Heart right ventricle (tissue), 16 donors: Measurements from ENCODE around the gene AZI2. TPM values are rescaled to one million over a fixed set of nuclear protein-coding genes. Genes with fewer than 3 reads are reported as not detected.

ENCODE experiments used
- ATAC-seq, 8 donors: fragments of 200-7000 bp; cut with Tn5 transposase; one replicate each; pipeline ENCODE4 v1.9.1; 2020; ENCODE audit warnings: mild to moderate bottlenecking in 8 of 8, moderate library complexity in 8 of 8, moderate number of reproducible peaks in 1 of 8
- DNase-seq, 2 donors: peaks; one replicate each; pipeline ENCODE4 v3.0.0-alpha.2; 2020
- H3K27ac ChIP-seq, 10 donors: fragments of 200-600 bp; sonication (generic) in 2 of 10; one replicate each; pipeline versions ENCODE4 v1.5.0 to v1.8.0; 2020 to 2022; ENCODE audit warnings: mild to moderate bottlenecking in 3 of 10
- H3K27me3 ChIP-seq, 7 donors: fragments of 200-600 bp; one replicate each; pipeline ENCODE4 v1.8.0; 2021 to 2022; ENCODE audit warnings: mild to moderate bottlenecking in 2 of 7
- H3K36me3 ChIP-seq, 9 donors: fragments of 200-600 bp; sonication (generic) in 1 of 9; one replicate each; pipeline versions ENCODE4 v1.5.0 to v1.8.0; 2020 to 2022; ENCODE audit warnings: mild to moderate bottlenecking in 2 of 9
- H3K4me1 ChIP-seq, 9 donors: fragments of 200-600 bp; sonication (generic) in 1 of 9; one replicate each; pipeline versions ENCODE4 v1.5.0 to v1.8.0; 2020 to 2022; ENCODE audit warnings: mild to moderate bottlenecking in 4 of 9
- H3K4me3 ChIP-seq, 10 donors: fragments of 200-600 bp; sonication (generic) in 2 of 10; one replicate each; pipeline versions ENCODE4 v1.5.0 to v1.8.0; 2020 to 2022; ENCODE audit warnings: mild to moderate bottlenecking in 7 of 10, moderate library complexity in 2 of 10
- H3K9me3 ChIP-seq, 11 donors: fragments of 200-600 bp in 10 of 11; sonication (generic) in 2 of 11; one replicate each; pipeline versions ENCODE4 v1.5.0 to v1.8.0; 2013 to 2022; ENCODE audit warnings: mild to moderate bottlenecking in 2 of 11, control low read depth in 1 of 11, moderate library complexity in 1 of 11
- WGBS, 2 donors: extraction: QIAGEN DNeasy Blood & Tissue Kit; methylation state at CpG; one replicate each; pipeline ENCODE4 v1.1.7; 2013; ENCODE audit warnings: inconsistent platforms in 1 of 2; 5-methylcytosine and 5-hydroxymethylcytosine counted together
- intact Hi-C, 10 donors: fragments of 100-400 bp; cut with DNase I; formaldehyde crosslinking; loops; one replicate each; pipeline versions ENCODE4 v1.11.1 to v1.14.2; 2022
- polyA plus RNA-seq, 2 donors: library from polyadenylated mRNA; stranded (reverse); fragments of 200-250 nt; gene quantifications; one replicate each; pipeline ENCODE4 v1.2.3, GENCODE V29; 2013
- total RNA-seq, 10 donors: library from RNA; stranded (reverse); fragmentation: NEBNext Ultra II Directional in 3 of 10; extraction: Animal tissue kit (Norgen Biotek cat#: 25700) in 3 of 10; gene quantifications; one replicate each; pipeline versions ENCODE4 v1.2.1 to v1.2.4, GENCODE V29; 2021 to 2023
- TF ChIP-seq, protein P1 (sequence below), 9 donors: fragments of 200-600 bp; sonication (generic) in 2 of 9; IDR thresholded peaks; one replicate each; pipeline versions ENCODE4 v1.5.0 to v1.8.0; 2021 to 2022; ENCODE audit warnings: antibody characterized with exemption in 9 of 9, mild to moderate bottlenecking in 5 of 9, moderate library complexity in 1 of 9
- donor health status: Arrhythmogenic right ventricular cardiomyopathy.
- donor health status: ischemic (EF 13 %, LVEDD 7.1; RV severe dilation, severe dysfunction).
- donor health status: healthy with polysubstance abuse.
- donor health status: DM: no; HTN: yes; CAD: no.
- donor health status: DM: no; HTN: no; CAD: no.
- donor health status: ischemic (EF 25% LVEDD 6.9; RV normal size, moderate dysfunction).
- donor health status: ischemic (EF 25% LVEDD 5.7; RV mildly dilated, moderate dysfunction).
- donor health status: healthy.
- donor health status: DM: yes; HTN: yes; CAD: no.
- donor health status: Ischemic cardiomyopathy.
- donor health status: ischemic (EF 35%, LVEDD 5.7; RV mildly dilated, moderate dysfunction).
- donor health status: nonischemic (EF 11% LVEDD 7.7; RV severe dilation, severe dysfunction).
- donor health status: DM: yes; HTN: yes; CAD: no.
- donor health status: PGD.
- donor health status: ischemic (EF 29% LVEDD 5.4; RV normal size, mild dysfunction).
- donor health status: nonischemic (EF 23%, LVEDD 6.1; RV moderate dilation, normal function).

Gene AZI2
- total and polyA plus RNA-seq, 12 donors, result 19.6 to 42.8 (median 35.0) TPM

DNA sequence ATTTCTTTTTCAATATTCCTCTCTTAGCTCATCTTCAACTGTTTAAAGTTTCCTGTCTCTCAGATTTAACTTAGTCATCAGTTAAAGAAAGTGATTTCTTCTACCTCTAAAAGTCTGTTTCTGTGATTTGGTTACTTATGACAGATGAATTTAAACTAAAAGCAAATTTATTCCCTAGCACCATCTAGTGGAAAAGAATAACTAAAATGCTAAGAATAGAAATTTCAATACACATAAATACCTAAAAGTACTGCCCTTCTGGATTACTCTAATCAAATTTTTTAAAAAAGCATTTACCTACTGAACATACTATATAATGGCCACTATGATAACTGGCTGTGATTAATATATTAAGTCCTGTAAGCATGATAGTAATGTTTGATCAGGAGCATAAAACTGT, 14.1 kb downstream of the AZI2 start:
- H3K36me3 ChIP-seq, result peaks cover 0 to 95% (median 31%) of the 10 kb centered on the region in 9 donors
- TF ChIP-seq, protein P1, sequence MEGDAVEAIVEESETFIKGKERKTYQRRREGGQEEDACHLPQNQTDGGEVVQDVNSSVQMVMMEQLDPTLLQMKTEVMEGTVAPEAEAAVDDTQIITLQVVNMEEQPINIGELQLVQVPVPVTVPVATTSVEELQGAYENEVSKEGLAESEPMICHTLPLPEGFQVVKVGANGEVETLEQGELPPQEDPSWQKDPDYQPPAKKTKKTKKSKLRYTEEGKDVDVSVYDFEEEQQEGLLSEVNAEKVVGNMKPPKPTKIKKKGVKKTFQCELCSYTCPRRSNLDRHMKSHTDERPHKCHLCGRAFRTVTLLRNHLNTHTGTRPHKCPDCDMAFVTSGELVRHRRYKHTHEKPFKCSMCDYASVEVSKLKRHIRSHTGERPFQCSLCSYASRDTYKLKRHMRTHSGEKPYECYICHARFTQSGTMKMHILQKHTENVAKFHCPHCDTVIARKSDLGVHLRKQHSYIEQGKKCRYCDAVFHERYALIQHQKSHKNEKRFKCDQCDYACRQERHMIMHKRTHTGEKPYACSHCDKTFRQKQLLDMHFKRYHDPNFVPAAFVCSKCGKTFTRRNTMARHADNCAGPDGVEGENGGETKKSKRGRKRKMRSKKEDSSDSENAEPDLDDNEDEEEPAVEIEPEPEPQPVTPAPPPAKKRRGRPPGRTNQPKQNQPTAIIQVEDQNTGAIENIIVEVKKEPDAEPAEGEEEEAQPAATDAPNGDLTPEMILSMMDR (IDR thresholded peaks at IDR 0.05), result peak in 5 of 9 donors; percentile 24 to 43 (median 28)
- DNase-seq, result no peak

DNA sequence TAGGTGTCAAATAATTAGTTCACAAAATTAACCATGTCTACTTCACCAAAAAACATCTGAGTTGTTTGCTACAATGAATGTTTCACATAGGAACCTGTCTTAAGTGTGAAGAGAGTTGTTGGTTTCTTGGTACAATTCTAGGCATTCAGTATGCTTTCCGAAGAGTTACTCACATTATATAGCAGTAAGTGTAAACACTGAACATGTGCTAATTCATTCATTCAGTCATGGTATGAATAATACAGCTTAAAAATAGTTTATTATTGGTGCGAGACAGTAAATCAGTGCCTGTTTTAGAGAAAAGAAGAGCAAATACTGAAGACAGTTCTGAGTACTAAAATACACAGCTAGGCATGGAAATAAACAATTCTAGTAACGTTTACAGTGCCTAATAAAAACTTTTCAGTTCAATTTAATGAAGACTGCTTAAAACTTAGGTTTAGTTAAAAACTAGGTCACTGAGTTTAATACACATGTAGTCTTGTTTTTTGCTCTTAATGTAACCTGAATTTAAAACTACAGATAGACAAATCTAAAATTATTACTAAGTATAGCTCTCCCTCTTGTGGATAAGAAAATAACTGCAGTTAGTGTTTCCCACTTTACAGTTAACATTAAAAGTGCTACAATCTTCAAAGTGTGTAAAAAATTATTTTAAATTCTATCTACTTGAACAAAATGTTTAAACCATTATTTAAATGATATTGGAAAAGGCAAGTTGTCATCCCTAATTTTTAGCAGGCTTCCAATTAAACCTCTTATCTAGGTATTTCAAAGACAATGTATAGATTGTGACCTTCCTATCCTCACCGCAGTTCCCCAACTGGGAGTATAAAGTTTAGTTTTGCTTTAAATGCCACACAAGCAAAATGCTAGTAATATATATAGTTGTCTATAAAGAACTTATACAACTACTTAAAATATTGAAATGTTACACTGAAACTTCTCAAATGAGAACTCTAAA, 20.2 kb downstream of the AZI2 start:
- DNase-seq (no peak), ATAC-seq (peak in 2 of 8 donors; percentile 29 to 52)
- WGBS, 2 donors, result 80 to 85% methylated on average over 4 of the region's 4 CpGs
- no peaks in the 10 kb centered on the region for H3K9me3 ChIP-seq
- H3K36me3 ChIP-seq, result peaks cover 0 to 80% (median 15%) of the 10 kb centered on the region in 9 donors
- H3K27ac ChIP-seq, result no peak overlapping the region
- H3K27me3 ChIP-seq, result no peaks in the 10 kb centered on the region
- intact Hi-C loops, result loop anchor here in 8 of 10 donors (2.0 to 10.0 kb wide), 6 partner anchors 384 to 1014 kb away; no protein-coding TSS in a partner anchor
- TF ChIP-seq, protein P1 (IDR thresholded peaks at IDR 0.05), result peak; percentile 51 to 86 (median 77)
- H3K4me1 ChIP-seq, result peaks cover 0 to 9% (median 0%) of the 10 kb centered on the region in 9 donors
- no peak overlapping the region for H3K4me3 ChIP-seq

More for the DNA sequence above, 14.1 kb downstream of the AZI2 start:
- intact Hi-C loops, result no loop called here
- H3K4me1 ChIP-seq, result no peaks in the 10 kb centered on the region
- H3K27ac ChIP-seq, result no peak overlapping the region
- no peak overlapping the region for H3K4me3 ChIP-seq
- no peaks in the 10 kb centered on the region for H3K27me3 ChIP-seq
- no peaks in the 10 kb centered on the region for H3K9me3 ChIP-seq
- no peak for ATAC-seq

DNA sequence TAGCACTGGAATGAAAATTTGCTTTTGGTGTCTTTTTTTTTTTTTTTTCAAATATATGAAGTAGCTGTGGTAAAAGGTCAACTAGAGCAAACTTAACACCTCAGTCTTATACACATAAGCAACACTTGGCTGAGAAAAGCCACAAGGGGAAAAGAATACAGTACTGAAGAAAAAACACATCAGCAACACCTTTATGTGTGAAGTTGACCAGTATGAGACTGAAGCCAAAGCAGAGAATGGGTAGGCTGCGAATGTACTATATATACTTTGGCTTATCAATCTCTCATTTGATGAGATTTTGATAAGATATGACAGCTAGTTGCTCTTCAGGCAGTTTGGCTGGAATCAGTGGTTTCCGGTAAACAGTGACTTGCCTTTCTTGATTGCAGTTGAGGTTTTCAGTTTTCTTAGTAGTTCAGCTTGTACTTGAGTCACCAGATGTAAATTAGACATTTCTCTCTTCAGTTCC, 22.1 kb downstream of the AZI2 start:
- H3K4me3 ChIP-seq, result no peak overlapping the region
- H3K27me3 ChIP-seq, result no peaks in the 10 kb centered on the region
- intact Hi-C loops, result loop anchor here in 5 of 10 donors (2.0 to 10.0 kb wide), 5 partner anchors 382 to 1012 kb away; no protein-coding TSS in a partner anchor
- TF ChIP-seq, protein P1 (IDR thresholded peaks at IDR 0.05), result no peak
- peak in 2 of 8 donors; percentile 29 to 44 for ATAC-seq
- no peaks in the 10 kb centered on the region for H3K9me3 ChIP-seq
- peaks cover 0 to 9% (median 0%) of the 10 kb centered on the region in 9 donors for H3K4me1 ChIP-seq
- H3K36me3 ChIP-seq, result peaks cover 0 to 80% (median 19%) of the 10 kb centered on the region in 9 donors
- no peak overlapping the region for H3K27ac ChIP-seq
- 73 to 74% methylated on average over 2 of the region's 2 CpGs for WGBS, 2 donors
- no peak for DNase-seq

DNA sequence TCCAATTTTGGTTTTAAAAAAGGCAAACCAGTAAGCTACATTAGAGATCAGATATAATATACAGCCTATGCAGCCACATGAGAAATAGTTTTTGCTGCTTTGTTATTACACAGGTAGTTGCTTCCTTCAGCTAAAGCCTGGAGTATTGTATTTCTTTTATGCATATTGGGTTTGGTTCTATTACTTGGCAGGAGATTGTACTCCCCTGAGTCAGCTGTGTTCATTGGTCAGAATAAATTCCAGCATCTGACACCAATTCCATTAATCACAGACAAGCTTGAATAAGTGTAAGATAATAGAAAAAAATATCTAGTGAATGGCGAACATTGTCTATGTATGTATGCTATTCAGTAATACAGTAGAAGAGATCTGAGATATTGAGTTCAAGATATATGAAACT, 26.2 kb downstream of the AZI2 start:
- WGBS, 2 donors, result 92 to 95% methylated on average over 1 of the region's 1 CpG
- intact Hi-C loops, result loop anchor here in 3 of 10 donors (10.0 kb wide), 3 partner anchors 378 to 1008 kb away; no protein-coding TSS in a partner anchor
- Histone ChIP-seq H3K27ac (no peak overlapping the region), H3K4me1 (peaks cover 0 to 9% (median 0%) of the 10 kb centered on the region in 9 donors), H3K36me3 (peaks cover 0 to 93% (median 22%) of the 10 kb centered on the region in 9 donors), H3K4me3 (no peak overlapping the region), H3K9me3 (no peaks in the 10 kb centered on the region), H3K27me3 (no peaks in the 10 kb centered on the region)
- ATAC-seq (no peak), DNase-seq (no peak)
- TF ChIP-seq, protein P1 (IDR thresholded peaks at IDR 0.05), result no peak
